T-cell (primary cell): Measurements from ENCODE around the gene TEX55. TPM values are rescaled to one million over a fixed set of nuclear protein-coding genes. Genes with fewer than 3 reads are reported as not detected.

Source experiments
- ATAC-seq, 4 experiments: fragments of 200-7000 bp in 3 of 4; fragments of 150-1000 bp in 1 of 4; cut with Tn5 transposase; replicated peaks in 1 of 4; 1 replicate in 3 of 4; 2 replicates in 1 of 4; pipeline ENCODE4 v1.10.0; 2021; ENCODE audit warnings: moderate library complexity in 3 of 4, mild to moderate bottlenecking in 2 of 4, moderate number of reproducible peaks in 1 of 4
- CTCF ChIA-PET, 2 donors: fragments of 300-600 bp; sonication (Branson Sonifier 250); formaldehyde crosslinking; loops; one replicate each; lab custom pipeline; 2022; ENCODE audit warnings: antibody characterized with exemption in 2 of 2; lab: Charles Lee
- POLR2A ChIA-PET, 2 donors: fragments of 300-600 bp; sonication (Branson Sonifier 250); formaldehyde crosslinking; loops; one replicate each; lab custom pipeline; 2022; ENCODE audit warnings: antibody characterized with exemption in 2 of 2; lab: Charles Lee
- DNase-seq, 35 experiments: peaks; one replicate each; pipeline versions ENCODE4 v3.0.0 to v3.0.0-alpha.2; 2013 to 2023
- H3K27ac ChIP-seq: one replicate; pipeline ENCODE4 v1.5.1; 2013; ENCODE audit warnings: low read length
- H3K27me3 ChIP-seq, 2 experiments: replicated peaks in 1 of 2; 1 replicate in 1 of 2; 2 replicates in 1 of 2; pipeline versions ENCODE4 v1.6.1 to v1.7.0; 2013; ENCODE audit warnings: low read length in 1 of 2, mixed read lengths in 1 of 2; ENCODE audit not compliant: control insufficient read depth in 2 of 2, insufficient read depth in 2 of 2; ENCODE audit errors: extremely low read depth in 1 of 2
- H3K36me3 ChIP-seq, 2 donors: 1 replicate in 1 of 2; 2 replicates in 1 of 2; pipeline versions ENCODE4 v1.6.1 to v1.7.0; 2013; ENCODE audit warnings: low read length in 1 of 2; ENCODE audit not compliant: control insufficient read depth in 2 of 2, insufficient read depth in 1 of 2; ENCODE audit errors: extremely low read depth in 1 of 2
- H3K4me1 ChIP-seq, 2 experiments: 1 replicate in 1 of 2; 2 replicates in 1 of 2; pipeline versions ENCODE4 v1.6.1 to v1.7.0; 2013; ENCODE audit warnings: low read length in 2 of 2, mixed read lengths in 1 of 2; ENCODE audit not compliant: insufficient read depth in 2 of 2, control insufficient read depth in 1 of 2; ENCODE audit errors: extremely low read depth in 1 of 2
- H3K4me3 ChIP-seq, 2 donors: 1 replicate in 1 of 2; 2 replicates in 1 of 2; pipeline versions ENCODE4 v1.5.1 to v1.7.0; 2013; ENCODE audit warnings: mild to moderate bottlenecking in 2 of 2, low read length in 1 of 2, moderate library complexity in 1 of 2; ENCODE audit not compliant: control insufficient read depth in 1 of 2; ENCODE audit errors: extremely low read depth in 1 of 2
- H3K9me3 ChIP-seq: 2 replicates; pipeline ENCODE4 v1.7.0; 2013
- H3K27ac Mint-ChIP-seq, 2 donors: one replicate each; pipeline ENCODE4 v1.8.0; 2020 to 2021; ENCODE audit warnings: mild to moderate bottlenecking in 2 of 2, mixed read lengths in 2 of 2
- H3K27me3 Mint-ChIP-seq, 2 donors: one replicate each; pipeline ENCODE4 v1.8.0; 2021 to 2022; ENCODE audit warnings: mixed read lengths in 2 of 2
- H3K36me3 Mint-ChIP-seq: one replicate; pipeline ENCODE4 v1.8.0; 2021; ENCODE audit warnings: mixed read lengths
- H3K4me1 Mint-ChIP-seq, 3 donors: one replicate each; pipeline ENCODE4 v1.8.0; 2020 to 2022; ENCODE audit warnings: mixed read lengths in 3 of 3, mild to moderate bottlenecking in 1 of 3
- H3K4me3 Mint-ChIP-seq, 3 donors: one replicate each; pipeline ENCODE4 v1.8.0; 2020 to 2022; ENCODE audit warnings: mild to moderate bottlenecking in 3 of 3, mixed read lengths in 3 of 3, moderate library complexity in 3 of 3
- H3K9me3 Mint-ChIP-seq, 3 donors: one replicate each; pipeline ENCODE4 v1.8.0; 2020 to 2022; ENCODE audit warnings: mixed read lengths in 3 of 3
- WGBS: methylation state at CpG from one replicate; pipeline ENCODE4 v1.1.5; 2013; ENCODE audit warnings: missing lambda C conversion rate; ENCODE audit not compliant: insufficient coverage; 5-methylcytosine and 5-hydroxymethylcytosine counted together
- total RNA-seq, 35 experiments: library from RNA in 6 of 35; stranded (reverse) in 6 of 35; fragments of 120-200 nt in 1 of 35; gene quantifications; one replicate each; pipeline versions ENCODE4 v1.2.1 to v1.2.4 and lab custom pipeline; 2013 to 2026

TEX55 gene
- total RNA-seq, 5 donors from 2014 or later (not counting 1 experiment from before 2014, with no cell fraction given): not detected

- DNase-seq (peak in 1 of 35 experiments; percentile 13), ATAC-seq (no peak)
- H3K4me1 ChIP-seq: no peaks in the 10 kb centered on the region
- Mint-ChIP-seq H3K36me3 (peaks cover 4% of the 10 kb centered on the region), H3K9me3 (peaks cover 6 to 16% (median 13%) of the 10 kb centered on the region in 3 donors), H3K27me3 (peaks cover 0 to 4% of the 10 kb centered on the region in 2 donors), H3K27ac (no peak overlapping the region), H3K4me3 (no peak overlapping the region), H3K4me1 (peaks cover 0 to 6% (median 4%) of the 10 kb centered on the region in 3 donors)
- H3K9me3 ChIP-seq: no peaks in the 10 kb centered on the region
- ChIA-PET POLR2A (interaction anchor here in 1 of 2 donors (0.6 kb wide), 1 partner anchor 207 kb away, joined by 4 read pairs; no protein-coding TSS in a partner anchor), CTCF (interaction anchor here in 1 of 2 donors (1.2 kb wide), 1 partner anchor 92 kb away, joined by 4 read pairs; no protein-coding TSS in a partner anchor)
- no peak overlapping the region for H3K27ac ChIP-seq
- H3K27me3 ChIP-seq: no peaks in the 10 kb centered on the region
- no CpG with 5 or more reads among the region's 4 CpGs for WGBS
- H3K36me3 ChIP-seq: no peaks in the 10 kb centered on the region
- H3K4me3 ChIP-seq: no peak overlapping the region
Measured at GRCh38 chr3:119149484-119149883, 3.5 kb downstream of the TEX55 start.

- ATAC-seq: no peak
- no peak overlapping the region for H3K4me3 ChIP-seq
- no peaks in the 10 kb centered on the region for H3K4me1 Mint-ChIP-seq
- CTCF ChIA-PET: interaction anchor here in 1 of 2 donors (0.9 kb wide), 1 partner anchor 12 kb away, joined by 3 read pairs; no protein-coding TSS in a partner anchor
- H3K27me3 Mint-ChIP-seq: peaks cover 7 to 13% of the 10 kb centered on the region in 2 donors
- no peaks in the 10 kb centered on the region for H3K4me1 ChIP-seq
- H3K27me3 ChIP-seq: no peaks in the 10 kb centered on the region
- no peak overlapping the region for H3K27ac Mint-ChIP-seq
- no peak overlapping the region for H3K27ac ChIP-seq
- POLR2A ChIA-PET: no interaction called here
- peaks cover 17 to 29% (median 20%) of the 10 kb centered on the region in 3 donors for H3K9me3 Mint-ChIP-seq
- peaks cover 4% of the 10 kb centered on the region for H3K36me3 Mint-ChIP-seq
- no peak for DNase-seq
- no peaks in the 10 kb centered on the region for H3K36me3 ChIP-seq
- no peak overlapping the region for H3K4me3 Mint-ChIP-seq
- peaks cover 2% of the 10 kb centered on the region for H3K9me3 ChIP-seq
Measured at GRCh38 chr3:119156868-119157267, 10.9 kb downstream of the TEX55 start.

GRCh38 chr3:119157971-119158370, 12.0 kb downstream of the TEX55 start:
- Mint-ChIP-seq H3K36me3 (peaks cover 4% of the 10 kb centered on the region), H3K4me1 (no peaks in the 10 kb centered on the region), H3K9me3 (peaks cover 17 to 27% (median 20%) of the 10 kb centered on the region in 3 donors), H3K27ac (no peak overlapping the region), H3K4me3 (no peak overlapping the region), H3K27me3 (peaks cover 12 to 21% of the 10 kb centered on the region in 2 donors)
- Histone ChIP-seq H3K27me3 (no peaks in the 10 kb centered on the region), H3K27ac (no peak overlapping the region), H3K36me3 (no peaks in the 10 kb centered on the region), H3K4me3 (no peak overlapping the region), H3K4me1 (no peaks in the 10 kb centered on the region), H3K9me3 (peaks cover 2% of the 10 kb centered on the region)
- 100% methylated on average over 1 of the region's 2 CpGs for WGBS
- no peak for DNase-seq
- ATAC-seq: no peak
- POLR2A ChIA-PET: no interaction called here
- CTCF ChIA-PET: no interaction called here

- ATAC-seq (no peak), DNase-seq (no peak)
- ChIA-PET POLR2A (no interaction called here), CTCF (interaction anchor here in 1 of 2 donors (0.8 to 1.1 kb wide), 2 partner anchors 81 to 125 kb away, joined by 3 read pairs; no protein-coding TSS in a partner anchor)
- H3K36me3 Mint-ChIP-seq: no peaks in the 10 kb centered on the region
- WGBS: no CpG with 5 or more reads among the region's 1 CpG
- peaks cover 16 to 24% of the 10 kb centered on the region in 2 donors for H3K27me3 Mint-ChIP-seq
- H3K4me1 Mint-ChIP-seq: no peaks in the 10 kb centered on the region
- no peak overlapping the region for H3K4me3 ChIP-seq
- no peaks in the 10 kb centered on the region for H3K36me3 ChIP-seq
- no peak overlapping the region for H3K4me3 Mint-ChIP-seq
- no peaks in the 10 kb centered on the region for H3K27me3 ChIP-seq
- H3K27ac ChIP-seq: no peak overlapping the region
- H3K4me1 ChIP-seq: no peaks in the 10 kb centered on the region
- peaks cover 2% of the 10 kb centered on the region for H3K9me3 ChIP-seq
- H3K9me3 Mint-ChIP-seq: peaks cover 4 to 6% (median 4%) of the 10 kb centered on the region in 3 donors
- no peak overlapping the region for H3K27ac Mint-ChIP-seq
Measured at GRCh38 chr3:119160361-119160760, 14.4 kb downstream of the TEX55 start.

GRCh38 chr3:119160815-119161214, 14.8 kb downstream of the TEX55 start:
- Mint-ChIP-seq H3K36me3 (no peaks in the 10 kb centered on the region), H3K9me3 (peaks cover 3 to 6% (median 4%) of the 10 kb centered on the region in 3 donors), H3K27me3 (peaks cover 16 to 24% of the 10 kb centered on the region in 2 donors), H3K4me3 (no peak overlapping the region), H3K4me1 (no peaks in the 10 kb centered on the region), H3K27ac (no peak overlapping the region)
- ChIA-PET POLR2A (no interaction called here), CTCF (interaction anchor here in 1 of 2 donors (1.1 kb wide), 1 partner anchor 80 kb away, joined by 3 read pairs; no protein-coding TSS in a partner anchor)
- Histone ChIP-seq H3K9me3 (peaks cover 2% of the 10 kb centered on the region), H3K27me3 (no peaks in the 10 kb centered on the region), H3K36me3 (no peaks in the 10 kb centered on the region), H3K4me3 (no peak overlapping the region), H3K4me1 (no peaks in the 10 kb centered on the region), H3K27ac (no peak overlapping the region)
- no CpG with 5 or more reads among the region's 1 CpG for WGBS
- no peak for DNase-seq
- ATAC-seq: no peak

GRCh38 chr3:119161240-119161639, 15.3 kb downstream of the TEX55 start:
- no peak overlapping the region for H3K27ac Mint-ChIP-seq
- CTCF ChIA-PET: interaction anchor here in 1 of 2 donors (0.7 kb wide), 1 partner anchor 1993 kb away, joined by 3 read pairs; no protein-coding TSS in a partner anchor
- H3K4me3 Mint-ChIP-seq: no peak overlapping the region
- Histone ChIP-seq H3K36me3 (no peaks in the 10 kb centered on the region), H3K4me1 (no peaks in the 10 kb centered on the region), H3K27me3 (no peaks in the 10 kb centered on the region), H3K4me3 (no peak overlapping the region), H3K27ac (no peak overlapping the region), H3K9me3 (peaks cover 2% of the 10 kb centered on the region)
- no CpG with 5 or more reads among the region's 2 CpGs for WGBS
- ATAC-seq (no peak), DNase-seq (no peak)
- peaks cover 16 to 24% of the 10 kb centered on the region in 2 donors for H3K27me3 Mint-ChIP-seq
- H3K4me1 Mint-ChIP-seq: no peaks in the 10 kb centered on the region
- no peaks in the 10 kb centered on the region for H3K36me3 Mint-ChIP-seq
- H3K9me3 Mint-ChIP-seq: peaks cover 3 to 6% (median 4%) of the 10 kb centered on the region in 3 donors
- POLR2A ChIA-PET: no interaction called here
